T1000 (cell line): ENCODE results near the gene NAALADL1.
"Not testable (repeated sequence)": the region's sequence is repeated elsewhere in the genome, so short reads cannot be mapped to it uniquely, and the experiment has no call there.

Experiments used
- DNase-seq: peaks from one replicate; lab custom pipeline; 2025; ENCODE audit warnings: mixed read lengths; lab: John Stamatoyannopoulos, UW

NAALADL1 gene

GRCh38 chr11:65013130-65013887 lies 45.0 kb downstream of the NAALADL1 start:
- DNase-seq = peak; percentile 85

- no peak for DNase-seq
Observed at GRCh38 chr11:65008873-65009272, 49.5 kb downstream of the NAALADL1 start.

GRCh38 chr11:65008016-65008415 lies 50.3 kb downstream of the NAALADL1 start:
- no peak for DNase-seq

GRCh38 chr11:65003968-65004367 lies 54.4 kb downstream of the NAALADL1 start:
- DNase-seq = not testable (repeated sequence)

- no peak for DNase-seq
Observed at GRCh38 chr11:65003282-65003681, 55.1 kb downstream of the NAALADL1 start.

- no peak for DNase-seq
Observed at GRCh38 chr11:65002706-65003105, 55.6 kb downstream of the NAALADL1 start.

- DNase-seq = no peak
Observed at GRCh38 chr11:64999478-64999877, 58.9 kb downstream of the NAALADL1 start.

- no peak for DNase-seq
Observed at GRCh38 chr11:64998690-64999431, 59.5 kb downstream of the NAALADL1 start.

- no peak for DNase-seq
Observed at GRCh38 chr11:64998141-64998540, 60.2 kb downstream of the NAALADL1 start.

- no peak for DNase-seq
Observed at GRCh38 chr11:64996710-64997380, 61.5 kb downstream of the NAALADL1 start, which contains the start of gene BATF2. Gene BATF2, minus strand, starts transcription at chr11:64996971. Its CDS starts 57 bp downstream, at chr11:64996914.

- DNase-seq = no peak
Observed at GRCh38 chr11:64996327-64996709, 62.0 kb downstream of the NAALADL1 start.
